GM12801 (cell line): ENCODE data around the gene SLC22A23.

Experiments
- CTCF ChIP-seq: IDR thresholded peaks from one replicate; pipeline ENCODE4 v1.5.1; 2011; ENCODE audit warnings: control low read depth; ENCODE audit not compliant: insufficient read length; ENCODE audit errors: extremely low read depth

SLC22A23 gene

GRCh38 chr6:3398165-3398562 lies 58.7 kb downstream of the SLC22A23 start:
- no peak for TF ChIP-seq CTCF

- TF ChIP-seq CTCF, result no peak
Observed at GRCh38 chr6:3397229-3398164, 59.4 kb downstream of the SLC22A23 start.

- TF ChIP-seq CTCF, result no peak
Observed at GRCh38 chr6:3396503-3397180, 60.2 kb downstream of the SLC22A23 start.

- no peak for TF ChIP-seq CTCF
Observed at GRCh38 chr6:3394671-3395070, 62.2 kb downstream of the SLC22A23 start.

GRCh38 chr6:3393836-3394202 lies 63.0 kb downstream of the SLC22A23 start:
- no peak for TF ChIP-seq CTCF

GRCh38 chr6:3392930-3393835 lies 63.7 kb downstream of the SLC22A23 start:
- no peak for TF ChIP-seq CTCF

- no peak for TF ChIP-seq CTCF
Observed at GRCh38 chr6:3391902-3392458, 64.9 kb downstream of the SLC22A23 start.
